ENCODE data around the gene POTEI. TPM values are rescaled to one million over a fixed set of nuclear protein-coding genes. Genes with fewer than 3 reads are reported as not detected.
"Not testable (repeated sequence)": the region's sequence is repeated elsewhere in the genome, so short reads cannot be mapped to it uniquely, and the experiment has no call there.

POTEI gene
- total and polyA plus RNA-seq, 4 donors, result 0.02 to 4.0 (median 0.16) TPM

- DNase-seq; H3K9ac ChIP-seq (ENCODE audit: insufficient read depth in 1 of 2, low read length in 2 of 2); H3K36me3 ChIP-seq (ENCODE audit: control insufficient read depth in 4 of 4, insufficient read depth in 4 of 4, low read length in 4 of 4); H3K27ac ChIP-seq (ENCODE audit: low read depth in 1 of 2, low read length in 1 of 2); H3K9me3 ChIP-seq (ENCODE audit: control insufficient read depth in 4 of 4, insufficient read depth in 3 of 4, low read length in 3 of 4); ATAC-seq (ENCODE audit: insufficient read depth, low FRiP score); H3K27me3 ChIP-seq (ENCODE audit: control insufficient read depth in 3 of 3, insufficient read depth in 3 of 3, low read length in 2 of 3); H3K4me1 ChIP-seq (ENCODE audit: control insufficient read depth in 5 of 5, insufficient read depth in 5 of 5, low read length in 5 of 5); H3K4me3 ChIP-seq: not testable (repeated sequence)
- WGBS, 2 donors, result no CpG with 5 or more reads among the region's 9 CpGs
Observed at GRCh38 chr2:130538271-130538670, 29.1 kb upstream of the POTEI start.

- H3K9ac ChIP-seq (ENCODE audit: insufficient read depth in 1 of 2, low read length in 2 of 2), result not testable (repeated sequence)
Observed at GRCh38 chr2:130536654-130537053, 27.5 kb upstream of the POTEI start.

GRCh38 chr2:130531672-130532071 lies 22.5 kb upstream of the POTEI start:
- not testable (repeated sequence) for H3K27me3 ChIP-seq (ENCODE audit: control insufficient read depth in 3 of 3, insufficient read depth in 3 of 3, low read length in 2 of 3); H3K4me1 ChIP-seq (ENCODE audit: control insufficient read depth in 5 of 5, insufficient read depth in 5 of 5, low read length in 5 of 5); H3K9ac ChIP-seq (ENCODE audit: insufficient read depth in 1 of 2, low read length in 2 of 2); H3K27ac ChIP-seq (ENCODE audit: low read depth in 1 of 2, low read length in 1 of 2); DNase-seq; H3K4me3 ChIP-seq; H3K9me3 ChIP-seq (ENCODE audit: control insufficient read depth in 4 of 4, insufficient read depth in 3 of 4, low read length in 3 of 4); H3K36me3 ChIP-seq (ENCODE audit: control insufficient read depth in 4 of 4, insufficient read depth in 4 of 4, low read length in 4 of 4); ATAC-seq (ENCODE audit: insufficient read depth, low FRiP score)
- no CpG with 5 or more reads among the region's 9 CpGs for WGBS, 2 donors

More at GRCh38 chr2:130536654-130537053, 27.5 kb upstream of the POTEI start:
- WGBS, 2 donors, result no CpG with 5 or more reads among the region's 7 CpGs
- H3K27ac ChIP-seq (ENCODE audit: low read depth in 1 of 2, low read length in 1 of 2); H3K36me3 ChIP-seq (ENCODE audit: control insufficient read depth in 4 of 4, insufficient read depth in 4 of 4, low read length in 4 of 4); H3K4me1 ChIP-seq (ENCODE audit: control insufficient read depth in 5 of 5, insufficient read depth in 5 of 5, low read length in 5 of 5); ATAC-seq (ENCODE audit: insufficient read depth, low FRiP score); H3K27me3 ChIP-seq (ENCODE audit: control insufficient read depth in 3 of 3, insufficient read depth in 3 of 3, low read length in 2 of 3); H3K9me3 ChIP-seq (ENCODE audit: control insufficient read depth in 4 of 4, insufficient read depth in 3 of 4, low read length in 3 of 4); H3K4me3 ChIP-seq; DNase-seq: not testable (repeated sequence)

- not testable (repeated sequence) for H3K4me1 ChIP-seq (ENCODE audit: control insufficient read depth in 5 of 5, insufficient read depth in 5 of 5, low read length in 5 of 5); H3K27ac ChIP-seq (ENCODE audit: low read depth in 1 of 2, low read length in 1 of 2); H3K9ac ChIP-seq (ENCODE audit: insufficient read depth in 1 of 2, low read length in 2 of 2); H3K36me3 ChIP-seq (ENCODE audit: control insufficient read depth in 4 of 4, insufficient read depth in 4 of 4, low read length in 4 of 4); DNase-seq; H3K9me3 ChIP-seq (ENCODE audit: control insufficient read depth in 4 of 4, insufficient read depth in 3 of 4, low read length in 3 of 4); H3K4me3 ChIP-seq; ATAC-seq (ENCODE audit: insufficient read depth, low FRiP score); H3K27me3 ChIP-seq (ENCODE audit: control insufficient read depth in 3 of 3, insufficient read depth in 3 of 3, low read length in 2 of 3)
- no CpG with 5 or more reads among the region's 5 CpGs for WGBS, 2 donors
Observed at GRCh38 chr2:130531225-130531624, 22.1 kb upstream of the POTEI start.

GRCh38 chr2:130530212-130530611 lies 21.1 kb upstream of the POTEI start:
- not testable (repeated sequence) for ATAC-seq (ENCODE audit: insufficient read depth, low FRiP score); H3K27me3 ChIP-seq (ENCODE audit: control insufficient read depth in 3 of 3, insufficient read depth in 3 of 3, low read length in 2 of 3); H3K4me3 ChIP-seq; H3K4me1 ChIP-seq (ENCODE audit: control insufficient read depth in 5 of 5, insufficient read depth in 5 of 5, low read length in 5 of 5); DNase-seq; H3K9ac ChIP-seq (ENCODE audit: insufficient read depth in 1 of 2, low read length in 2 of 2); H3K27ac ChIP-seq (ENCODE audit: low read depth in 1 of 2, low read length in 1 of 2); H3K9me3 ChIP-seq (ENCODE audit: control insufficient read depth in 4 of 4, insufficient read depth in 3 of 4, low read length in 3 of 4); H3K36me3 ChIP-seq (ENCODE audit: control insufficient read depth in 4 of 4, insufficient read depth in 4 of 4, low read length in 4 of 4)
- no CpG with 5 or more reads among the region's 4 CpGs for WGBS, 2 donors

GRCh38 chr2:130529545-130529944 lies 20.4 kb upstream of the POTEI start:
- H3K27ac ChIP-seq (ENCODE audit: low read depth in 1 of 2, low read length in 1 of 2); H3K4me1 ChIP-seq (ENCODE audit: control insufficient read depth in 5 of 5, insufficient read depth in 5 of 5, low read length in 5 of 5); ATAC-seq (ENCODE audit: insufficient read depth, low FRiP score); H3K9me3 ChIP-seq (ENCODE audit: control insufficient read depth in 4 of 4, insufficient read depth in 3 of 4, low read length in 3 of 4); H3K4me3 ChIP-seq; DNase-seq; H3K27me3 ChIP-seq (ENCODE audit: control insufficient read depth in 3 of 3, insufficient read depth in 3 of 3, low read length in 2 of 3); H3K9ac ChIP-seq (ENCODE audit: insufficient read depth in 1 of 2, low read length in 2 of 2); H3K36me3 ChIP-seq (ENCODE audit: control insufficient read depth in 4 of 4, insufficient read depth in 4 of 4, low read length in 4 of 4): not testable (repeated sequence)
- WGBS, 2 donors, result no CpG with 5 or more reads among the region's 6 CpGs

- not testable (repeated sequence) for DNase-seq; H3K4me3 ChIP-seq; H3K27me3 ChIP-seq (ENCODE audit: control insufficient read depth in 3 of 3, insufficient read depth in 3 of 3, low read length in 2 of 3); H3K36me3 ChIP-seq (ENCODE audit: control insufficient read depth in 4 of 4, insufficient read depth in 4 of 4, low read length in 4 of 4); H3K9me3 ChIP-seq (ENCODE audit: control insufficient read depth in 4 of 4, insufficient read depth in 3 of 4, low read length in 3 of 4); H3K4me1 ChIP-seq (ENCODE audit: control insufficient read depth in 5 of 5, insufficient read depth in 5 of 5, low read length in 5 of 5); H3K9ac ChIP-seq (ENCODE audit: insufficient read depth in 1 of 2, low read length in 2 of 2); H3K27ac ChIP-seq (ENCODE audit: low read depth in 1 of 2, low read length in 1 of 2)
- no CpG with 5 or more reads among the region's 40 CpGs for WGBS, 2 donors
- ATAC-seq (ENCODE audit: insufficient read depth, low FRiP score), result peak; percentile 53
Observed at GRCh38 chr2:130527365-130527967, 18.3 kb upstream of the POTEI start.

- H3K4me3 ChIP-seq; H3K27me3 ChIP-seq (ENCODE audit: control insufficient read depth in 3 of 3, insufficient read depth in 3 of 3, low read length in 2 of 3); DNase-seq; ATAC-seq (ENCODE audit: insufficient read depth, low FRiP score); H3K27ac ChIP-seq (ENCODE audit: low read depth in 1 of 2, low read length in 1 of 2); H3K9me3 ChIP-seq (ENCODE audit: control insufficient read depth in 4 of 4, insufficient read depth in 3 of 4, low read length in 3 of 4); H3K36me3 ChIP-seq (ENCODE audit: control insufficient read depth in 4 of 4, insufficient read depth in 4 of 4, low read length in 4 of 4); H3K9ac ChIP-seq (ENCODE audit: insufficient read depth in 1 of 2, low read length in 2 of 2); H3K4me1 ChIP-seq (ENCODE audit: control insufficient read depth in 5 of 5, insufficient read depth in 5 of 5, low read length in 5 of 5): not testable (repeated sequence)
- no CpG with 5 or more reads among the region's 23 CpGs for WGBS, 2 donors
Observed at GRCh38 chr2:130522390-130522789, 13.3 kb upstream of the POTEI start.

Measured in lung (tissue), 10 donors.